MM.1S (cell line): ENCODE measurements around the gene GCG.

ENCODE experiments used
- DNase-seq: peaks from one replicate; pipeline ENCODE4 v3.0.0-alpha.2; 2015
- H2AFZ ChIP-seq: fragments of 300-600 bp; sonication (generic); 2 replicates; pipeline ENCODE4 v1.6.0; 2016; ENCODE audit warnings: antibody characterized with exemption, low read length
- H3F3A ChIP-seq: fragments of 300-600 bp; sonication (generic); 2 replicates; pipeline ENCODE4 v1.6.1; 2016; ENCODE audit warnings: mild to moderate bottlenecking, antibody characterized with exemption, low read length, moderate library complexity, mixed read lengths; ENCODE audit not compliant: insufficient read depth
- H3K27ac ChIP-seq: fragments of 300-600 bp; sonication (generic); 2 replicates; pipeline ENCODE4 v1.5.1; 2016; ENCODE audit warnings: mild to moderate bottlenecking, low read length
- H3K27me3 ChIP-seq: fragments of 300-600 bp; sonication (generic); replicated peaks from 2 replicates; pipeline ENCODE4 v1.6.0; 2016; ENCODE audit warnings: low read length; ENCODE audit not compliant: insufficient read depth
- H3K36me3 ChIP-seq: fragments of 300-600 bp; sonication (generic); replicated peaks from 2 replicates; pipeline ENCODE4 v1.6.1; 2016; ENCODE audit warnings: mild to moderate bottlenecking, low read length, mixed read lengths; ENCODE audit not compliant: insufficient read depth
- H3K4me1 ChIP-seq: fragments of 300-600 bp; sonication (generic); 2 replicates; pipeline ENCODE4 v1.6.1; 2016; ENCODE audit warnings: low read length, mixed read lengths
- H3K4me2 ChIP-seq: fragments of 300-600 bp; sonication (generic); 2 replicates; pipeline ENCODE4 v1.6.0; 2016; ENCODE audit warnings: low read depth, low read length
- H3K4me3 ChIP-seq: fragments of 300-600 bp; sonication (generic); 2 replicates; pipeline ENCODE4 v1.5.1; 2016; ENCODE audit warnings: low read length, mixed read lengths
- H3K79me2 ChIP-seq: fragments of 300-600 bp; sonication (generic); 2 replicates; pipeline ENCODE4 v1.6.1; 2016; ENCODE audit warnings: mixed run types, low read length, mixed read lengths
- H3K9ac ChIP-seq: fragments of 300-600 bp; sonication (generic); 2 replicates; pipeline ENCODE4 v1.6.1; 2016; ENCODE audit warnings: low read length, mixed read lengths
- H3K9me2 ChIP-seq: fragments of 300-600 bp; sonication (generic); replicated peaks from 2 replicates; pipeline ENCODE4 v1.6.1; 2016; ENCODE audit warnings: mild to moderate bottlenecking, low read length, mixed read lengths; ENCODE audit not compliant: insufficient read depth
- H3K9me3 ChIP-seq: fragments of 300-600 bp; sonication (generic); replicated peaks from 2 replicates; pipeline ENCODE4 v1.6.1; 2016; ENCODE audit warnings: mild to moderate bottlenecking, low read length, mixed read lengths; ENCODE audit not compliant: insufficient read depth
- H4K20me1 ChIP-seq: fragments of 300-600 bp; sonication (generic); 2 replicates; pipeline ENCODE4 v1.6.1; 2016; ENCODE audit warnings: mild to moderate bottlenecking, low read length, moderate library complexity, mixed read lengths; ENCODE audit not compliant: insufficient read depth
- CTCF ChIP-seq: fragments of 300-600 bp; sonication (generic); IDR thresholded peaks from 2 replicates; pipeline ENCODE4 v1.5.1; 2016; ENCODE audit warnings: antibody characterized with exemption, low read length, mixed read lengths
- EZH2 ChIP-seq: fragments of 300-600 bp; sonication (generic); optimal IDR thresholded peaks from 2 replicates; pipeline ENCODE3; 2017; ENCODE audit warnings: low read depth, mild to moderate bottlenecking, antibody characterized with exemption, low read length, mixed read lengths
- EZH2phosphoT487 ChIP-seq: fragments of 300-600 bp; sonication (generic); IDR thresholded peaks from 2 replicates; pipeline ENCODE4 v1.6.1; 2018; ENCODE audit warnings: antibody characterized with exemption, low read length

GCG gene

GRCh38 chr2:162166174-162166573 is 14.1 kb upstream of the GCG start:
- H3K4me3 ChIP-seq: no peak overlapping the region
- DNase-seq: no peak
- no peaks in the 10 kb centered on the region for H3K9me2 ChIP-seq
- H2AFZ ChIP-seq: no peak overlapping the region
- 0 out of 2 replicates have a peak, but pooled peaks cover 8% of the 10 kb centered on the region for H3K4me1 ChIP-seq
- H3K9ac ChIP-seq: no peak overlapping the region
- no peak for TF ChIP-seq EZH2phosphoT487
- no peak for TF ChIP-seq CTCF
- no peak for TF ChIP-seq EZH2
- no peak overlapping the region for H3K27ac ChIP-seq
- H3K4me2 ChIP-seq: no peak overlapping the region
- H3K9me3 ChIP-seq: no peaks in the 10 kb centered on the region
- no peaks in the 10 kb centered on the region for H3K36me3 ChIP-seq
- no peaks in the 10 kb centered on the region for H3K79me2 ChIP-seq
- no peaks in the 10 kb centered on the region for H4K20me1 ChIP-seq
- no peaks in the 10 kb centered on the region for H3F3A ChIP-seq
- no peaks in the 10 kb centered on the region for H3K27me3 ChIP-seq

GRCh38 chr2:162164802-162165201 is 12.8 kb upstream of the GCG start:
- Histone ChIP-seq H3K4me1 (0 out of 2 replicates have a peak, but pooled peaks cover 8% of the 10 kb centered on the region), H3K79me2 (no peaks in the 10 kb centered on the region), H3K27me3 (no peaks in the 10 kb centered on the region), H4K20me1 (no peaks in the 10 kb centered on the region), H3K27ac (no peak overlapping the region), H3K9me3 (no peaks in the 10 kb centered on the region), H2AFZ (no peak overlapping the region), H3F3A (no peaks in the 10 kb centered on the region), H3K9ac (no peak overlapping the region), H3K36me3 (no peaks in the 10 kb centered on the region), H3K4me3 (no peak overlapping the region), H3K9me2 (no peaks in the 10 kb centered on the region), H3K4me2 (no peak overlapping the region)
- DNase-seq: no peak
- TF ChIP-seq CTCF (no peak), EZH2phosphoT487 (no peak), EZH2 (no peak)

GRCh38 chr2:162159446-162159845 is 7.4 kb upstream of the GCG start:
- Histone ChIP-seq H3K4me3 (no peak overlapping the region), H3K27me3 (no peaks in the 10 kb centered on the region), H2AFZ (no peak overlapping the region), H3K36me3 (no peaks in the 10 kb centered on the region), H3F3A (no peaks in the 10 kb centered on the region), H4K20me1 (no peaks in the 10 kb centered on the region), H3K4me2 (no peak overlapping the region), H3K9me3 (no peaks in the 10 kb centered on the region), H3K9ac (no peak overlapping the region), H3K27ac (no peak overlapping the region), H3K4me1 (no peaks in the 10 kb centered on the region), H3K79me2 (no peaks in the 10 kb centered on the region), H3K9me2 (no peaks in the 10 kb centered on the region)
- TF ChIP-seq EZH2phosphoT487 (no peak), EZH2 (no peak), CTCF (no peak)
- no peak for DNase-seq
